GM12878 (cell line): Measurements from ENCODE around the gene KCNAB3. TPM values are rescaled to one million over a fixed set of nuclear protein-coding genes. Genes with fewer than 3 reads are reported as not detected.

ENCODE experiments used
- ATAC-seq: fragments of 200-7000 bp; cut with Tn5 transposase; 3 replicates; pipeline ENCODE4 v1.9.1; 2020; ENCODE audit warnings: mild to moderate bottlenecking, moderate library complexity
- BruUV-seq: library from RNA; stranded (reverse); fragments of 400-500 nt; replicated peaks from 2 replicates; lab custom pipeline; 2021; lab: Mats Ljungman, UMichigan
- CTCF ChIA-PET: fragments of 300-600 bp; sonication (Branson Sonifier 250); formaldehyde crosslinking; extraction: SDS; loops from one replicate; lab custom pipeline; 2021; ENCODE audit warnings: inconsistent platforms; lab: Yijun Ruan, JAX
- POLR2A ChIA-PET: fragments of 350-600 bp; formaldehyde crosslinking; extraction: SDS; loops from one replicate; lab custom pipeline; 2021; ENCODE audit warnings: inconsistent platforms; lab: Charles Lee
- RAD21 ChIA-PET: fragments of 300-600 bp; sonication (Branson Sonifier 250); formaldehyde crosslinking; loops from one replicate; lab custom pipeline; 2023; ENCODE audit warnings: antibody characterized with exemption; ENCODE audit not compliant: unreplicated experiment; lab: Charles Lee
- SMC1A ChIA-PET: fragments of 300-600 bp; sonication (Branson Sonifier 250); formaldehyde crosslinking; loops from one replicate; lab custom pipeline; 2023; ENCODE audit not compliant: unreplicated experiment, uncharacterized antibody; lab: Charles Lee
- DNase-seq: peaks from one replicate; pipeline ENCODE4 v3.0.0-alpha.2; 2011; ENCODE audit warnings: low read depth, low spot score
- FAIRE-seq: peaks from 3 replicates; lab custom pipeline; 2011; peaks lifted over from hg19 to GRCh38; lab: Jason Lieb, UNC
- H2AFZ ChIP-seq: 2 replicates; pipeline ENCODE4 v1.6.0; 2011; ENCODE audit warnings: low read depth, low read length, control low read depth; ENCODE audit not compliant: control insufficient read depth
- H3K27ac ChIP-seq: 2 replicates; pipeline ENCODE4 v1.5.1; 2011; ENCODE audit warnings: control low read depth; ENCODE audit not compliant: control insufficient read depth, insufficient read depth
- H3K27me3 ChIP-seq, 2 experiments: replicated peaks in 1 of 2; 2 replicates each; pipeline versions ENCODE4 v1.6.0 to v1.6.1; 2011; ENCODE audit warnings: low read length in 1 of 2; ENCODE audit not compliant: control insufficient read depth in 2 of 2, insufficient read depth in 2 of 2
- H3K36me3 ChIP-seq, 2 experiments: 2 replicates each; pipeline ENCODE4 v1.5.1; 2011; ENCODE audit warnings: low read length in 1 of 2; ENCODE audit not compliant: control insufficient read depth in 2 of 2, insufficient read depth in 2 of 2
- H3K4me1 ChIP-seq: 2 replicates; pipeline ENCODE4 v1.6.1; 2011; ENCODE audit warnings: mild to moderate bottlenecking, low read length, moderate library complexity, mixed read lengths; ENCODE audit not compliant: control insufficient read depth, insufficient read depth
- H3K4me2 ChIP-seq: 2 replicates; pipeline ENCODE4 v1.6.0; 2011; ENCODE audit warnings: control low read depth; ENCODE audit not compliant: control insufficient read depth, insufficient read depth
- H3K4me3 ChIP-seq: fragments of 200-600 bp; sonication (generic); 2 replicates; pipeline ENCODE4 v1.5.1; 2016
- H3K79me2 ChIP-seq: 2 replicates; pipeline ENCODE4 v1.6.0; 2011; ENCODE audit warnings: low read length; ENCODE audit not compliant: control insufficient read depth, insufficient read depth
- H3K9ac ChIP-seq: 2 replicates; pipeline ENCODE4 v1.8.0; 2011; ENCODE audit warnings: low read length, control low read depth, mixed read lengths; ENCODE audit not compliant: control insufficient read depth, insufficient read depth
- H3K9me3 ChIP-seq: replicated peaks from 3 replicates; pipeline ENCODE4 v1.5.1; 2011; ENCODE audit warnings: mild to moderate bottlenecking, low read length; ENCODE audit not compliant: control insufficient read depth, insufficient read depth
- H4K20me1 ChIP-seq: 2 replicates; pipeline ENCODE4 v1.6.0; 2011; ENCODE audit not compliant: control insufficient read depth, insufficient read depth
- CREM ChIP-seq: IDR thresholded peaks from 2 replicates; pipeline ENCODE4 v1.6.1; 2014; ENCODE audit warnings: antibody characterized with exemption, low read depth
- GABPA ChIP-seq: IDR thresholded peaks from 2 replicates; pipeline ENCODE4 v1.6.1; 2014; ENCODE audit warnings: antibody characterized with exemption, low read depth, mild to moderate bottlenecking, inconsistent platforms
- MYC ChIP-seq: IDR thresholded peaks from 2 replicates; pipeline ENCODE4 v1.6.1; 2011; ENCODE audit warnings: mild to moderate bottlenecking, low read length, moderate library complexity, inconsistent platforms; ENCODE audit not compliant: insufficient read depth, insufficient replicate concordance, insufficient read length, severe bottlenecking
- NR2C1 ChIP-seq: fragments of 450-650 bp; IDR thresholded peaks from 2 replicates; pipeline ENCODE4 v1.6.1; 2017; ENCODE audit warnings: antibody characterized with exemption, mild to moderate bottlenecking, moderate library complexity
- NR2C2 ChIP-seq: IDR thresholded peaks from 2 replicates; pipeline ENCODE4 v1.6.1; 2011; ENCODE audit warnings: borderline replicate concordance, low read depth; ENCODE audit not compliant: control insufficient read depth, insufficient read length
- SIN3A ChIP-seq: IDR thresholded peaks from 2 replicates; pipeline ENCODE4 v1.6.1; 2012; ENCODE audit warnings: low read depth, low read length, improper control_type of control experiment
- SREBF1 ChIP-seq: IDR thresholded peaks from 2 replicates; pipeline ENCODE4 v1.6.1; 2012; ENCODE audit warnings: mild to moderate bottlenecking, low read length
- TCF3 ChIP-seq: IDR thresholded peaks from 2 replicates; pipeline ENCODE4 v1.6.1; 2012; ENCODE audit warnings: low read depth, mild to moderate bottlenecking, low read length, borderline replicate concordance; ENCODE audit not compliant: insufficient read depth
- WGBS: methylation state at CpG from one replicate; pipeline ENCODE4 v1.1.6; 2016; ENCODE audit warnings: low lambda C conversion rate; ENCODE audit not compliant: insufficient replicate concordance, insufficient coverage; ENCODE audit errors: missing lambda C conversion rate; 5-methylcytosine and 5-hydroxymethylcytosine counted together
- in situ Hi-C: fragments of 300-500 bp; cut with MboI; formaldehyde crosslinking; loops from 9 replicates; pipeline ENCODE4 v1.14.3; 2018; ENCODE audit warnings: mixed read lengths
- intact Hi-C: fragments of 100-400 bp; cut with micrococcal nuclease; formaldehyde crosslinking; loops from one replicate; pipeline ENCODE4 v1.14.2; 2022; ENCODE audit not compliant: unreplicated experiment
- polyA plus RNA-seq, 11 experiments: library from polyadenylated mRNA; depleted of rRNA in 4 of 11; unstranded in 6 of 11; stranded (reverse) in 5 of 11; fragments of >200 nt; fragmentation: Nextera tagmentation in 4 of 11; fragmentation: Illumina TruSeq in 1 of 11; extraction: Ambion mirVana in 4 of 11; extraction: Trizol in 1 of 11; gene quantifications; 1 replicate in 1 of 11; 2 replicates in 10 of 11; pipeline versions ENCODE4 v1.2.1 to v1.2.3, GENCODE V29; 2011 to 2016; ENCODE audit warnings: inconsistent platforms in 2 of 11, missing spikeins in 2 of 11, low read depth in 1 of 11
- total RNA-seq, 4 experiments: library from RNA; depleted of rRNA in 3 of 4; stranded (reverse); fragments of >200 nt in 3 of 4; fragmentation: Illumina TruSeq in 1 of 4; extraction: Trizol in 1 of 4; gene quantifications; 2 replicates each; pipeline versions ENCODE4 v1.2.1 to v1.2.3, GENCODE V29; 2013 to 2021
- TF ChIP-seq, protein P1 (sequence below): fragments of 150-350 bp; IDR thresholded peaks from 2 replicates; pipeline ENCODE4 v1.6.1; 2016; ENCODE audit warnings: low read depth, low read length

The KCNAB3 gene
- total and polyA plus RNA-seq, 10 of the 15 experiments (the other 5 are each of a cell fraction or from before 2014, with no cell fraction given) = 0.22 to 7.9 (median 1.8) TPM

DNA sequence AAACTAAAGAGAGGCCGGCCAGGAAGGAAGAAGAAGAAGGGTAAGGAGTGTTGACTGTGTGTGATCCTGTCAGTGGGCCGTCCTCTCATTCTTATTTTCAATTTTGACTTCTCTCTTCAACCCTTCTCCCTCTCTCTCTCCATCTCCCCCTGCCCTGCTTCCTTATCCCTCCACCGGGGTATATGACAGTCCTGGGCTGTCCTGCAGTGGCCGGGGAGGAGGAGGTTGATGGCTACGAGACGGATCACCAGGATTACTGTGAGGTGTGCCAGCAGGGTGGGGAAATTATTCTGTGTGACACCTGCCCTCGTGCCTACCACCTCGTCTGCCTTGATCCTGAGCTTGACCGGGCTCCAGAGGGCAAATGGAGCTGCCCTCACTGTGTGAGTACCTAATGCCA lies 35.4 kb downstream of the KCNAB3 start:
- Histone ChIP-seq H3K4me1 (no peaks in the 10 kb centered on the region), H2AFZ (no peak overlapping the region), H4K20me1 (no peaks in the 10 kb centered on the region), H3K4me2 (no peak overlapping the region), H3K27ac (no peak overlapping the region), H3K79me2 (peaks cover under 1% of the 10 kb centered on the region), H3K9ac (no peak overlapping the region), H3K9me3 (no peaks in the 10 kb centered on the region), H3K27me3 (no peaks in the 10 kb centered on the region), H3K36me3 (peaks cover 31 to 37% of the 10 kb centered on the region in 2 experiments), H3K4me3 (no peak overlapping the region)
- in situ Hi-C loops (no loop called here), intact Hi-C loops (no loop called here)
- BruUV-seq = no TSS peak
- RAD21 ChIA-PET = no interaction called here
- ATAC-seq (no peak), FAIRE-seq (no peak), DNase-seq (no peak)
- SMC1A ChIA-PET = no interaction called here
- CTCF ChIA-PET = no interaction called here
- POLR2A ChIA-PET = no interaction called here
- TF ChIP-seq CREM = no peak
- no peak for TF ChIP-seq GABPA
- TF ChIP-seq SIN3A = no peak
- no peak for TF ChIP-seq NR2C2
- TF ChIP-seq MYC = no peak
- no peak for TF ChIP-seq TCF3
- TF ChIP-seq, protein P1, sequence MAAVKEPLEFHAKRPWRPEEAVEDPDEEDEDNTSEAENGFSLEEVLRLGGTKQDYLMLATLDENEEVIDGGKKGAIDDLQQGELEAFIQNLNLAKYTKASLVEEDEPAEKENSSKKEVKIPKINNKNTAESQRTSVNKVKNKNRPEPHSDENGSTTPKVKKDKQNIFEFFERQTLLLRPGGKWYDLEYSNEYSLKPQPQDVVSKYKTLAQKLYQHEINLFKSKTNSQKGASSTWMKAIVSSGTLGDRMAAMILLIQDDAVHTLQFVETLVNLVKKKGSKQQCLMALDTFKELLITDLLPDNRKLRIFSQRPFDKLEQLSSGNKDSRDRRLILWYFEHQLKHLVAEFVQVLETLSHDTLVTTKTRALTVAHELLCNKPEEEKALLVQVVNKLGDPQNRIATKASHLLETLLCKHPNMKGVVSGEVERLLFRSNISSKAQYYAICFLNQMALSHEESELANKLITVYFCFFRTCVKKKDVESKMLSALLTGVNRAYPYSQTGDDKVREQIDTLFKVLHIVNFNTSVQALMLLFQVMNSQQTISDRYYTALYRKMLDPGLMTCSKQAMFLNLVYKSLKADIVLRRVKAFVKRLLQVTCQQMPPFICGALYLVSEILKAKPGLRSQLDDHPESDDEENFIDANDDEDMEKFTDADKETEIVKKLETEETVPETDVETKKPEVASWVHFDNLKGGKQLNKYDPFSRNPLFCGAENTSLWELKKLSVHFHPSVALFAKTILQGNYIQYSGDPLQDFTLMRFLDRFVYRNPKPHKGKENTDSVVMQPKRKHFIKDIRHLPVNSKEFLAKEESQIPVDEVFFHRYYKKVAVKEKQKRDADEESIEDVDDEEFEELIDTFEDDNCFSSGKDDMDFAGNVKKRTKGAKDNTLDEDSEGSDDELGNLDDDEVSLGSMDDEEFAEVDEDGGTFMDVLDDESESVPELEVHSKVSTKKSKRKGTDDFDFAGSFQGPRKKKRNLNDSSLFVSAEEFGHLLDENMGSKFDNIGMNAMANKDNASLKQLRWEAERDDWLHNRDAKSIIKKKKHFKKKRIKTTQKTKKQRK = no peak
- TF ChIP-seq SREBF1 = no peak
- TF ChIP-seq NR2C1 = no peak
- 60% methylated on average over 9 of the region's 9 CpGs for WGBS
